ENCODE results near the gene CCDC3. TPM values are rescaled to one million over a fixed set of nuclear protein-coding genes. Genes with fewer than 3 reads are reported as not detected.

The CCDC3 gene
- total and polyA plus RNA-seq, 2 of the 8 experiments (the other 6 are each of a cell fraction or from before 2014, with no cell fraction given): 3.4 to 3.7 TPM

DNA sequence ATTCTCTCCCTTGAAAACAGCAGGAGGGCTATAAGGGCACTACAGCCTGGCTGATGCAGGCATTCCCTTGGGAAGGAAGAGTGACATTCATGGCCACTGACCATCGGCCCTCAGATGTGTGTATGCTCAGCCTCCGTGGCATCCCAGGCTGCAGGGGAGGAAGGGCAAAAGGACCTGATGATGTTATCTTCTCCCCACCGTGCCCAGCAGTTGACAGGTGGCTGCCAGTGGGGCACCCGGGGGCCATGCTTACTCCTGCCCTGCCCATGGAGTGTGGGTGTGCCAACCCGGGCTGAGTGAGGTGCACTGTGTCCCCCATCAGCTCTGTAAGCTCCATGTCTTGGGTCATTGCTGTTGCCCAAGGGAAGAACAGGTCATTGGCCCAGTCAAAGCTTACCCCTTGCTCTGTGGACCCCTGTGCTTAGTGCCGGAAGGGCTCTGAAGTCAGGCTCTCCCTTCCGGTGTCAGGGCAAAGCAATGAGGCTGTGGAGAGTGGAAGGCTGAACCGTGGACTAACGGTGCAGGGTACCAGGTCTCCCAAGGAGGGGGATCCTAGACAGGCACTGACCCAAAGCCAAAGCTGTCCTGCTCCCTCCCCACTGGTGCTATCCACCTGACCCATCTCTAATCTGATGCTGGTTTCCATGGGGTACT lies 92.2 kb downstream of the CCDC3 start (continued):
- TF ChIP-seq PHF8 (conservative IDR thresholded peaks at IDR 0.05; ENCODE audit: low read depth, low read length): no peak

All from H1 (cell line).